Mesenchymal stem cell (in vitro differentiated cells and primary cell): ENCODE results near the gene TEX54.

Experiments
- DNase-seq: peaks from one replicate; pipeline ENCODE4 v3.0.0-alpha.2; 2013
- H2AFZ ChIP-seq: one replicate; pipeline ENCODE4 v1.6.1; 2013; ENCODE audit warnings: low read depth, mild to moderate bottlenecking, control low read depth, inconsistent platforms, low read length, moderate library complexity
- H2AK5ac ChIP-seq: 2 replicates; pipeline ENCODE4 v1.6.1; 2013; ENCODE audit warnings: low read length, moderate library complexity, mild to moderate bottlenecking, inconsistent platforms; ENCODE audit not compliant: severe bottlenecking
- H2BK120ac ChIP-seq: one replicate; pipeline ENCODE4 v1.6.1; 2013; ENCODE audit warnings: low read depth, mild to moderate bottlenecking, inconsistent platforms, low read length, moderate library complexity
- H2BK12ac ChIP-seq, 2 experiments: one replicate each; pipeline ENCODE4 v1.6.1; 2013; ENCODE audit warnings: inconsistent platforms in 2 of 2, low read length in 2 of 2, mild to moderate bottlenecking in 2 of 2, moderate library complexity in 2 of 2, control low read depth in 1 of 2
- H2BK15ac ChIP-seq: one replicate; pipeline ENCODE4 v1.6.1; 2013; ENCODE audit warnings: mild to moderate bottlenecking, low read depth, inconsistent platforms; ENCODE audit not compliant: poor library complexity, severe bottlenecking
- H2BK5ac ChIP-seq: 2 replicates; pipeline ENCODE4 v1.6.1; 2013; ENCODE audit warnings: low read depth, mild to moderate bottlenecking, low read length, control low read depth, inconsistent platforms; ENCODE audit not compliant: poor library complexity, severe bottlenecking
- H3K14ac ChIP-seq, 2 experiments: one replicate each; pipeline ENCODE4 v1.6.1; 2013; ENCODE audit warnings: inconsistent platforms in 2 of 2, low read length in 2 of 2, control low read depth in 1 of 2, mild to moderate bottlenecking in 1 of 2, moderate library complexity in 1 of 2
- H3K18ac ChIP-seq, 2 experiments: one replicate each; pipeline ENCODE4 v1.6.1; 2013; ENCODE audit warnings: inconsistent platforms in 2 of 2, low read length in 2 of 2, control low read depth in 1 of 2, low read depth in 1 of 2, mild to moderate bottlenecking in 1 of 2
- H3K23ac ChIP-seq, 2 experiments: one replicate each; pipeline ENCODE4 v1.6.1; 2013; ENCODE audit warnings: inconsistent platforms in 2 of 2, low read length in 2 of 2, mild to moderate bottlenecking in 2 of 2, moderate library complexity in 2 of 2, control low read depth in 1 of 2
- H3K27ac ChIP-seq: 2 replicates; pipeline ENCODE4 v1.5.1; 2013; ENCODE audit warnings: mild to moderate bottlenecking, moderate library complexity, low read length, control low read depth, inconsistent platforms; ENCODE audit not compliant: poor library complexity, severe bottlenecking
- H3K27me3 ChIP-seq, 2 experiments: 2 replicates each; pipeline versions ENCODE4 v1.6.1 to v1.7.0; 2013; ENCODE audit warnings: low read length in 2 of 2, mild to moderate bottlenecking in 2 of 2, moderate library complexity in 2 of 2, control low read depth in 1 of 2, inconsistent platforms in 1 of 2; ENCODE audit not compliant: control insufficient read depth in 1 of 2, insufficient read depth in 1 of 2
- H3K36me3 ChIP-seq, 2 experiments: 2 replicates each; pipeline versions ENCODE4 v1.6.1 to v1.7.0; 2013; ENCODE audit warnings: low read length in 2 of 2, control low read depth in 1 of 2, inconsistent platforms in 1 of 2, low read depth in 1 of 2, mild to moderate bottlenecking in 1 of 2; ENCODE audit not compliant: insufficient read depth in 2 of 2, control insufficient read depth in 1 of 2
- H3K4ac ChIP-seq, 2 experiments: one replicate each; pipeline ENCODE4 v1.6.1; 2013; ENCODE audit warnings: inconsistent platforms in 2 of 2, low read length in 2 of 2, mild to moderate bottlenecking in 2 of 2, moderate library complexity in 2 of 2, control low read depth in 1 of 2, low read depth in 1 of 2
- H3K4me1 ChIP-seq: 2 replicates; pipeline ENCODE4 v1.6.1; 2013; ENCODE audit warnings: low read depth, low read length, control low read depth; ENCODE audit not compliant: control insufficient read depth, insufficient read depth
- H3K4me2 ChIP-seq: 2 replicates; pipeline ENCODE4 v1.6.1; 2013; ENCODE audit warnings: low read length, mild to moderate bottlenecking, inconsistent platforms; ENCODE audit not compliant: poor library complexity, severe bottlenecking
- H3K4me3 ChIP-seq, 2 experiments: 2 replicates each; pipeline versions ENCODE4 v1.5.1 to v1.7.0; 2013; ENCODE audit warnings: low read length in 2 of 2, mild to moderate bottlenecking in 2 of 2, control low read depth in 1 of 2, low read depth in 1 of 2; ENCODE audit not compliant: insufficient read depth in 1 of 2
- H3K79me1 ChIP-seq: replicated peaks from 2 replicates; pipeline ENCODE4 v1.6.1; 2013; ENCODE audit warnings: mild to moderate bottlenecking, control low read depth, low read length, inconsistent platforms; ENCODE audit not compliant: poor library complexity, severe bottlenecking
- H3K9ac ChIP-seq: 2 replicates; pipeline ENCODE4 v1.7.0; 2013; ENCODE audit warnings: mild to moderate bottlenecking, low read length, moderate library complexity
- H3K9me3 ChIP-seq: 2 replicates; pipeline ENCODE4 v1.7.0; 2013; ENCODE audit warnings: mild to moderate bottlenecking, low read length; ENCODE audit not compliant: control insufficient read depth
- H4K8ac ChIP-seq: one replicate; pipeline ENCODE4 v1.6.1; 2013; ENCODE audit warnings: inconsistent platforms, mild to moderate bottlenecking, low read length, moderate library complexity
- H4K91ac ChIP-seq: one replicate; pipeline ENCODE4 v1.6.1; 2013; ENCODE audit warnings: mild to moderate bottlenecking, low read length, inconsistent platforms
- WGBS: methylation state at CpG from one replicate; pipeline ENCODE4 v1.1.7; 2013; ENCODE audit warnings: mixed read lengths; 5-methylcytosine and 5-hydroxymethylcytosine counted together

The TEX54 gene

GRCh38 chr11:62792202-62792575 is 40.5 kb downstream of the TEX54 start:
- Histone ChIP-seq H3K14ac (peak overlapping the region in 1 of 2 experiments; percentile 77), H4K91ac (no peak overlapping the region)

DNA sequence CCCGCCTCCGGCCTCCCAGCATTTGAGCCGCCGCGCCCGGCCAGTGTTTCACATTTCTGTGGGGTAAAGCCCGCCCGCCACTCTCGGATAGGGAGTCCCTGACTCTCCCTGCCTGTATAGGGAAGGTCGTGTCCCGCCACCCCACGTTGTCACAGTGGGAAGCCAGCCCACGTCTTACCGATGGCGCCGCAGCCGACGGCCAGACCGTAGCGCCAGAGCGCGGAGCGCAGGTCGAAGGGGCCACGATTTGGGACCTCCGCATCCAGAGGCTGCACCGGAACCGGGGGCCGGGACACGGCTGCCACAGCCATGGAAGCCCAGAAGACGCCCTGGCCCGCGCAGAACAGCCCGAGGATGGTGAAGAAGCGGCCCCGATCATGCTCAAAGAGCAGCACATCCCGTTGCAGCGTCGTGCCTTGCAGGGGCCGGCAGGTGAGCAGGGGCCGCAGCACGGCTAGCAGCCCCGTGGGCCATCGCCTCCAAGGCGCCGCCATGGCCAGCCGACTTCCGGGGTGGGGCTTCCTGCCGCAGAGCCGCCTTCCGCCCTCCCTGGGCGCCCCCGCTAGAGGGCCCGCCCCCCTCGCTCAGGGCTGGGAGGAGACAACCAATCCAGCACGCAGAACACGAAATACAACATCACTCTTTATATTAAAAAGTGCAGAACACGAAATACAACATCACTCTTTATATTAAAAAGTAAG is 41.0 kb downstream of the TEX54 start, which contains the start of gene TMEM223:
Gene TMEM223, minus strand, starts transcription at position 506 of the 701 bp plus-strand sequence. Its CDS starts 12 bp downstream, at position 494.
- Histone ChIP-seq H3K4me1 (peaks cover 18% of the 10 kb centered on the region), H3K27ac (peak within 1 kb of the TSS; percentile 71), H3K23ac (peak within 1 kb of the TSS; percentile 50 to 81), H3K36me3 (peaks cover 62 to 67% of the 10 kb centered on the region in 2 experiments), H2AK5ac (peak within 1 kb of the TSS; percentile 37), H3K79me1 (peaks cover 13% of the 10 kb centered on the region), H4K91ac (peak within 1 kb of the TSS; percentile 44), H3K9ac (peak within 1 kb of the TSS; percentile 94), H2BK12ac (no peak within 1 kb of the TSS), H3K18ac (peak within 1 kb of the TSS; percentile 90 to 97), H3K4me3 (peak within 1 kb of the TSS; percentile 82 to 96), H2AFZ (peak within 1 kb of the TSS; percentile 48), H3K14ac (peak within 1 kb of the TSS in 1 of 2 experiments; percentile 93), H2BK120ac (no peak within 1 kb of the TSS), H3K4ac (peak within 1 kb of the TSS in 1 of 2 experiments; percentile 59), H2BK5ac (no peak within 1 kb of the TSS), H2BK15ac (no peak within 1 kb of the TSS), H3K27me3 (no peaks in the 10 kb centered on the region), H3K9me3 (no peaks in the 10 kb centered on the region), H3K4me2 (peak within 1 kb of the TSS; percentile 78), H4K8ac (peak within 1 kb of the TSS; percentile 96)
- under 1% methylated on average over 54 of the region's 58 CpGs for WGBS
- DNase-seq, result peak; percentile 87

More at GRCh38 chr11:62792202-62792575, 40.5 kb downstream of the TEX54 start:
- peaks cover 64 to 72% of the 10 kb centered on the region in 2 experiments for H3K36me3 ChIP-seq
- peaks cover 15% of the 10 kb centered on the region for H3K79me1 ChIP-seq
- H3K18ac ChIP-seq, result peak overlapping the region; percentile 28 to 49
- 32% methylated on average over 8 of the region's 11 CpGs for WGBS
- H3K27ac ChIP-seq, result peak overlapping the region; percentile 71
- no peaks in the 10 kb centered on the region for H3K27me3 ChIP-seq
- peak overlapping the region; percentile 37 for H2AK5ac ChIP-seq
- peak overlapping the region; percentile 94 for H3K9ac ChIP-seq
- H3K9me3 ChIP-seq, result no peaks in the 10 kb centered on the region
- H3K4ac ChIP-seq, result peak overlapping the region in 1 of 2 experiments; percentile 59
- H3K23ac ChIP-seq, result peak overlapping the region in 1 of 2 experiments; percentile 50
- H4K8ac ChIP-seq, result peak overlapping the region; percentile 19
- H2BK120ac ChIP-seq, result no peak overlapping the region
- peaks cover 18% of the 10 kb centered on the region for H3K4me1 ChIP-seq
- DNase-seq, result peak; percentile 76
- H2AFZ ChIP-seq, result no peak overlapping the region
- no peak overlapping the region for H2BK5ac ChIP-seq
- H3K4me2 ChIP-seq, result no peak overlapping the region
- no peak overlapping the region for H2BK12ac ChIP-seq
- no peak overlapping the region for H2BK15ac ChIP-seq
- peak overlapping the region in 1 of 2 experiments; percentile 96 for H3K4me3 ChIP-seq

- 97% methylated on average over 3 of the region's 3 CpGs for WGBS
- H3K9me3 ChIP-seq, result no peaks in the 10 kb centered on the region
- no peak overlapping the region for H3K18ac ChIP-seq
- H2AFZ ChIP-seq, result no peak overlapping the region
- H3K27me3 ChIP-seq, result no peaks in the 10 kb centered on the region
- H2BK120ac ChIP-seq, result no peak overlapping the region
- H3K27ac ChIP-seq, result no peak overlapping the region
- H3K4me1 ChIP-seq, result peaks cover 20% of the 10 kb centered on the region
- H3K4me2 ChIP-seq, result no peak overlapping the region
- peak overlapping the region in 1 of 2 experiments; percentile 10 for H2BK12ac ChIP-seq
- peaks cover 46 to 54% of the 10 kb centered on the region in 2 experiments for H3K36me3 ChIP-seq
- H2BK15ac ChIP-seq, result no peak overlapping the region
- peak overlapping the region; percentile 10 for H3K9ac ChIP-seq
- no peak overlapping the region for H3K4ac ChIP-seq
- no peak overlapping the region for H4K8ac ChIP-seq
- no peak overlapping the region for H3K14ac ChIP-seq
- peak overlapping the region; percentile 40 for H2AK5ac ChIP-seq
- no peak for DNase-seq
- H3K79me1 ChIP-seq, result peaks cover 4% of the 10 kb centered on the region
- peak overlapping the region in 1 of 2 experiments; percentile 9 for H3K23ac ChIP-seq
- no peak overlapping the region for H3K4me3 ChIP-seq
- no peak overlapping the region for H2BK5ac ChIP-seq
- H4K91ac ChIP-seq, result no peak overlapping the region
Measured at GRCh38 chr11:62789576-62789975, 43.1 kb downstream of the TEX54 start.

DNA sequence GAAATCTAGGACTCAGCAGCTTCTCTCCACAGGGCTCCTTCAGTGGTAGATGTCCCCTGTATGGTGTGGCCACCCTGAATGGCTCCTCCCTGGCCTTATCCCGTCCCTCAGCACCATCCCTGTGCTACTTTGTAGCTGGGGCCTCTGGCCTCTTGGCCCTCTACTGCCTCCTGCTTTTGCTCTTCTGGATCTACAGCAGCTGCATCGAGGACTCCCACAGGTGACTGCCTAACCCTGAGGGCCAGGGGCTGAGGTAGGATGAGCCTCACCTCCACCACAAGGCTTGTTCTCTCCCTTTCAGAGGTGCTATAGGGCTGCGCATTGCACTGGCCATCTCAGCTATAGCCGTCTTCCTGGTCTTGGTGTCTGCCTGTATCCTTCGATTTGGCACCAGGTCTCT is 43.6 kb downstream of the TEX54 start:
- Histone ChIP-seq H3K4me3 (peak overlapping the region; percentile 12 to 92), H2BK12ac (no peak overlapping the region), H3K9me3 (no peaks in the 10 kb centered on the region), H2BK120ac (no peak overlapping the region), H3K23ac (peak overlapping the region in 1 of 2 experiments; percentile 57), H2AK5ac (no peak overlapping the region), H4K91ac (no peak overlapping the region), H2BK15ac (no peak overlapping the region), H3K9ac (peak overlapping the region; percentile 31), H3K27ac (peak overlapping the region; percentile 4), H2BK5ac (no peak overlapping the region), H3K14ac (no peak overlapping the region), H3K27me3 (no peaks in the 10 kb centered on the region), H3K4me2 (no peak overlapping the region), H3K18ac (no peak overlapping the region), H4K8ac (peak overlapping the region; percentile 56), H3K79me1 (peaks cover 2% of the 10 kb centered on the region), H3K36me3 (peaks cover 42 to 50% of the 10 kb centered on the region in 2 experiments), H2AFZ (no peak overlapping the region), H3K4ac (no peak overlapping the region), H3K4me1 (peaks cover 20% of the 10 kb centered on the region)
- WGBS, result 93% methylated on average over 5 of the region's 5 CpGs
- DNase-seq, result no peak
